SU-DHL-6 (cell line): ENCODE results near the gene CBLB.

Experiments used
- H2AFZ ChIP-seq: fragments of 200-600 bp; sonication (generic); 2 replicates; pipeline ENCODE4 v1.6.1; 2014; ENCODE audit warnings: low read depth, mild to moderate bottlenecking, moderate library complexity, mixed read lengths, antibody characterized with exemption, low read length; ENCODE audit not compliant: severe bottlenecking
- H3F3A ChIP-seq: fragments of 200-600 bp; shearing (Covaris generic); 2 replicates; pipeline ENCODE4 v1.6.0; 2016; ENCODE audit warnings: antibody characterized with exemption, mild to moderate bottlenecking; ENCODE audit not compliant: insufficient read depth
- H3K27ac ChIP-seq: fragments of 200-600 bp; sonication (generic); 2 replicates; pipeline ENCODE4 v1.5.1; 2016; ENCODE audit warnings: low read depth, mild to moderate bottlenecking, low read length, moderate library complexity, mixed read lengths
- H3K27me3 ChIP-seq: fragments of 200-600 bp; sonication (generic), shearing (Covaris generic); 2 replicates; pipeline ENCODE4 v1.6.0; 2014; ENCODE audit warnings: mild to moderate bottlenecking, low read length
- H3K36me3 ChIP-seq: fragments of 200-600 bp; sonication (generic); 2 replicates; pipeline ENCODE4 v1.6.1; 2014; ENCODE audit warnings: mild to moderate bottlenecking, low read length, mixed read lengths
- H3K4me2 ChIP-seq: fragments of 300-600, 200-600 bp; shearing (Covaris generic), sonication (generic); 2 replicates; pipeline ENCODE4 v1.6.0; 2014; ENCODE audit warnings: low read length, low read depth, mild to moderate bottlenecking; ENCODE audit not compliant: poor library complexity, severe bottlenecking
- H3K4me3 ChIP-seq: fragments of 200-600 bp; sonication (generic); 2 replicates; pipeline ENCODE4 v1.5.1; 2014; ENCODE audit warnings: antibody characterized with exemption, low read length, mild to moderate bottlenecking, mixed read lengths; ENCODE audit not compliant: insufficient read depth, poor library complexity, severe bottlenecking
- H3K79me2 ChIP-seq: fragments of 200-600 bp; sonication (generic); 2 replicates; pipeline ENCODE4 v1.6.1; 2014; ENCODE audit warnings: mild to moderate bottlenecking, low read length, moderate library complexity; ENCODE audit not compliant: insufficient read depth
- H3K9ac ChIP-seq: fragments of 200-600 bp; sonication (generic); 2 replicates; pipeline ENCODE4 v1.7.0; 2014; ENCODE audit warnings: mild to moderate bottlenecking, low read length
- H3K9me2 ChIP-seq: fragments of 200-600 bp; sonication (generic); replicated peaks from 2 replicates; pipeline ENCODE4 v1.6.1; 2014; ENCODE audit warnings: low read length; ENCODE audit not compliant: insufficient read depth
- H3K9me3 ChIP-seq: fragments of 200-600 bp; sonication (generic); 2 replicates; pipeline ENCODE4 v1.6.1; 2014; ENCODE audit warnings: low read length, mixed read lengths; ENCODE audit not compliant: insufficient read depth
- H4K20me1 ChIP-seq: fragments of 200-600 bp; sonication (generic); 2 replicates; pipeline ENCODE4 v1.6.1; 2014; ENCODE audit warnings: low read depth, mild to moderate bottlenecking, antibody characterized with exemption, low read length, moderate library complexity, mixed read lengths
- EZH2phosphoT487 ChIP-seq: fragments of 200-600 bp; sonication (generic), shearing (Covaris generic); conservative IDR thresholded peaks from 2 replicates; pipeline ENCODE4 v1.6.1; 2018; ENCODE audit warnings: mild to moderate bottlenecking, antibody characterized with exemption, low read length, moderate library complexity, mixed read lengths
- TF ChIP-seq, protein P1 (sequence below): fragments of 200-600 bp; sonication (generic); IDR thresholded peaks from one replicate; pipeline ENCODE4 v1.5.1; 2017; ENCODE audit warnings: antibody characterized with exemption, mild to moderate bottlenecking, low read length, moderate library complexity; ENCODE audit not compliant: insufficient read depth, poor library complexity, severe bottlenecking

The CBLB gene

DNA sequence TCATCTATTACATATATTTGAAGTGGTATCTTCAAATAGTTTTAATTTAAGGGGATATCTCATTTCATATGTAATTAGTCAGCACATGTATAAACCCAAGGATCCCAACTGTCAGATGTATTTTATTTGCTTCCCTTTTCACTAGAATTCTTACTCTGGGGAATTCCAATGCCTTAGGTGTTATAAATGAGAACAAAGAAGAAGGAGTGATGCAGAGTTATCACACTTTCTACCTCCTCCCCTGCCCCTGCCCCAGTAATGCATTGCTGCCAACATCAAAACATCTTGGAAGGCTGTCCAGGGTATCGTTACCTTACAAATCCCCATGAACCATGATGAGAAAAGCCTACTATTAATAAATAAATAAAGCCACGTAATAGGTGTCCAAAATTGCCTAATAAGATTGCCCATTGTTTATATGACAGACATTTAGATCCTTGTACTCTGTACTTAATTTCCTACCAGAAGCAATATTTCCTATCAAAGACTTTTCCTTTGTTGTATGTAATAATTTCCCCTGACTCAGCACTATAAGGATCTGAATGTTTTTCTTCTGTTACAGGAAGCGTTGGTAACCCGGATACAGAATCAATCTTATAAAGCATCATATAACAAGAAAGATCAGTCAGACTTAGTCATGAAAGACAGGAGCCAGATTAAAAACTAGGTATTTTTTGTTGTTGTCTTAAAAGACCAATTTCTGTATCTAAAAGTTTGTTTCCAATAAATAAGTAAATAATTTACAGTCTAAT, 38.8 kb downstream of the CBLB start:
- Histone ChIP-seq H2AFZ (no peak overlapping the region), H4K20me1 (no peaks in the 10 kb centered on the region), H3K4me3 (peak overlapping the region; percentile 33), H3K27ac (peak overlapping the region; percentile 95), H3K4me2 (peak overlapping the region; percentile 80), H3K27me3 (no peaks in the 10 kb centered on the region), H3K9me3 (no peaks in the 10 kb centered on the region), H3K9me2 (no peaks in the 10 kb centered on the region), H3K9ac (peak overlapping the region; percentile 55), H3K36me3 (no peaks in the 10 kb centered on the region), H3K79me2 (peaks cover 91% of the 10 kb centered on the region), H3F3A (peaks cover 65% of the 10 kb centered on the region)
- TF ChIP-seq, protein P1, sequence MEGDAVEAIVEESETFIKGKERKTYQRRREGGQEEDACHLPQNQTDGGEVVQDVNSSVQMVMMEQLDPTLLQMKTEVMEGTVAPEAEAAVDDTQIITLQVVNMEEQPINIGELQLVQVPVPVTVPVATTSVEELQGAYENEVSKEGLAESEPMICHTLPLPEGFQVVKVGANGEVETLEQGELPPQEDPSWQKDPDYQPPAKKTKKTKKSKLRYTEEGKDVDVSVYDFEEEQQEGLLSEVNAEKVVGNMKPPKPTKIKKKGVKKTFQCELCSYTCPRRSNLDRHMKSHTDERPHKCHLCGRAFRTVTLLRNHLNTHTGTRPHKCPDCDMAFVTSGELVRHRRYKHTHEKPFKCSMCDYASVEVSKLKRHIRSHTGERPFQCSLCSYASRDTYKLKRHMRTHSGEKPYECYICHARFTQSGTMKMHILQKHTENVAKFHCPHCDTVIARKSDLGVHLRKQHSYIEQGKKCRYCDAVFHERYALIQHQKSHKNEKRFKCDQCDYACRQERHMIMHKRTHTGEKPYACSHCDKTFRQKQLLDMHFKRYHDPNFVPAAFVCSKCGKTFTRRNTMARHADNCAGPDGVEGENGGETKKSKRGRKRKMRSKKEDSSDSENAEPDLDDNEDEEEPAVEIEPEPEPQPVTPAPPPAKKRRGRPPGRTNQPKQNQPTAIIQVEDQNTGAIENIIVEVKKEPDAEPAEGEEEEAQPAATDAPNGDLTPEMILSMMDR: no peak
- TF ChIP-seq EZH2phosphoT487: no peak

DNA sequence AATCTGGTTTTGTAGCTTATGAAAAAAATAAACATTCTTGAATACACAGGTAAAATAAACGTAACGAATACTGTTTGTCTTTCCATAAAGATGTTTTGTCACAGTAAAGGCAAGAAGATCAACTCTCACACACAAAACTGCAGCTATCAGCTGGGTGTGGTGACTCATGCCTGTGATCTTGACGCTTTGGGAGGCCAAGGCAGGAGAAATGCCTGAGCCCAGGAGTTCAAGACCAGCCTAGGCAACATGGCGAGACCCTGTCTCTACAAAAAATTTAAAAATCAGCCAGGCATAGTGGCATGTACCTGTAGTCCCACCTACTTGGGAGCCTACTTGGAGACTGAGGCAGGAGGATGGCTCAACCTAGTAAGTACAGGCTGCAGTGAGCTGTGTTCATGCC, 39.6 kb downstream of the CBLB start:
- Histone ChIP-seq H3K36me3 (no peaks in the 10 kb centered on the region), H3K9me2 (no peaks in the 10 kb centered on the region), H4K20me1 (no peaks in the 10 kb centered on the region), H3K27ac (peak overlapping the region; percentile 95; the same call in 1 of the 2 replicates), H3K27me3 (no peaks in the 10 kb centered on the region), H3K4me3 (peak overlapping the region; percentile 4), H3K9me3 (no peaks in the 10 kb centered on the region), H3K79me2 (peaks cover 94% of the 10 kb centered on the region), H3K4me2 (peak overlapping the region; percentile 80), H2AFZ (no peak overlapping the region), H3K9ac (peak overlapping the region; percentile 7), H3F3A (peaks cover 67% of the 10 kb centered on the region)
- TF ChIP-seq EZH2phosphoT487: no peak
- TF ChIP-seq, protein P1: no peak

DNA sequence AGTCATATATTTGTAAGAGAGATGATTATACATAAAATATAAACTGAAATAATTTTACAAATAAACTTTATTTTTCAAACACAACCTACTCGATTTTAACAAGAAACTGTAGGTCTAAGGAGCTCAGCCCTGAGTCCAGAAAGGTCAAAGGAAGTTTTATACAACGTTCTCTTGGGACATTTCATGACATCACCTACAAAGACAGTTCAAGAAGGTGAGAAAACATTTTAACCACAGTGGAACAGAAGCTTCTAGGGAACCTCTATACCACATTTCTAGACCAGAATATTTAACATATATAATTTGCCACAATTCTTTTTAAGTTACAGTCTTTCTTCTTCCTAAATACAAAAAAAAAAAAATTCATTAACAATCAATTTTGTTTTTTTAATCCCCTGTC, 40.1 kb downstream of the CBLB start:
- Histone ChIP-seq H3F3A (peaks cover 68% of the 10 kb centered on the region), H3K9me3 (no peaks in the 10 kb centered on the region), H3K9me2 (no peaks in the 10 kb centered on the region), H3K79me2 (peaks cover 94% of the 10 kb centered on the region), H2AFZ (no peak overlapping the region), H3K36me3 (no peaks in the 10 kb centered on the region), H3K4me2 (peak overlapping the region; percentile 80), H3K27ac (peak overlapping the region; percentile 95), H3K4me3 (peak overlapping the region; percentile 4), H3K27me3 (no peaks in the 10 kb centered on the region), H3K9ac (peak overlapping the region; percentile 7), H4K20me1 (no peaks in the 10 kb centered on the region)
- no peak for TF ChIP-seq EZH2phosphoT487
- TF ChIP-seq, protein P1: no peak
